Measurements from ENCODE around the gene KCTD18. TPM values are rescaled to one million over a fixed set of nuclear protein-coding genes. Genes with fewer than 3 reads are reported as not detected.

The KCTD18 gene
- total and polyA plus RNA-seq, 10 of the 15 experiments (the other 5 are each of a cell fraction or from before 2014, with no cell fraction given) = 1.4 to 16.9 (median 12.5) TPM

- FAIRE-seq = no peak
- CTCF ChIA-PET = interaction anchor here (0.8 to 2.2 kb wide), 5 partner anchors 12 to 487 kb away, joined by 3 to 15 read pairs (median 7); no protein-coding TSS in a partner anchor
Observed at GRCh38 chr2:200466425-200467418, 43.1 kb downstream of the KCTD18 start.

DNA sequence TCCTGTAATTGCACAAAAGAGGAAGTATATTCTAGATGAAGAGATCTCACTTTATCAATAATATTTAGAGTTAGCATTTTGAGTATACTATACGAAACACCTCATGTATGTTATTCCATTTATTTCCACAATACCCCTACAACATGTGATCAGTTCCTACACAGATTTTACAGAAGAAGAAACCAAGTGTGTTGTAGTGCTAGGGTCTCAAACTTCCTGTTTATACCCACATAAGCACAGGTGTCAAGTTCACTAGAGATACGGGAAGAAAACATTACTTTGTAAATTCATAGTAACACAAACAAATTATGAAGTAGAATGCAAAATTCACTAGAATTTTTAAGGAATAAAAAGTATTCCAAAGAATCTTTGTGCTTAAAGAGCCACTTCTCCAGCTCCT, 46.4 kb downstream of the KCTD18 start:
- Histone ChIP-seq H3K4me1 (ENCODE audit: control insufficient read depth, insufficient read depth, low read length) (no peaks in the 10 kb centered on the region), H3K9me3 (replicated peaks; ENCODE audit: control insufficient read depth, insufficient read depth, low read length) (no peaks in the 10 kb centered on the region), H4K20me1 (ENCODE audit: control insufficient read depth, insufficient read depth) (no peaks in the 10 kb centered on the region), H3K79me2 (ENCODE audit: control insufficient read depth, insufficient read depth, low read length) (no peaks in the 10 kb centered on the region), H3K36me3 (ENCODE audit: control insufficient read depth in 2 of 2, insufficient read depth in 2 of 2, low read length in 1 of 2) (peaks cover 0 to 4% of the 10 kb centered on the region in 2 experiments; a peak in 2 of 4 replicates), H3K4me2 (ENCODE audit: control insufficient read depth, insufficient read depth) (no peak overlapping the region), H3K4me3 (no peak overlapping the region), H3K27me3 (replicated peaks in 1 of 2; ENCODE audit: control insufficient read depth in 2 of 2, insufficient read depth in 2 of 2, low read length in 1 of 2) (no peaks in the 10 kb centered on the region), H2AFZ (ENCODE audit: control insufficient read depth, low read depth, low read length) (no peak overlapping the region), H3K9ac (ENCODE audit: control insufficient read depth, insufficient read depth, low read length) (no peak overlapping the region), H3K27ac (ENCODE audit: control insufficient read depth, insufficient read depth) (no peak overlapping the region)
- in situ Hi-C loops (cut with MboI) = no loop called here
- ChIA-PET CTCF (interaction anchor here (1.0 to 2.6 kb wide), 2 partner anchors 9 to 18 kb away, joined by 3 to 13 read pairs; no protein-coding TSS in a partner anchor), RAD21 (ENCODE audit: unreplicated experiment) (no interaction called here), POLR2A (interaction anchor here (0.6 kb wide), 1 partner anchor 389 kb away, joined by 3 read pairs; no protein-coding TSS in a partner anchor), SMC1A (ENCODE audit: uncharacterized antibody, unreplicated experiment) (interaction anchor here (0.7 to 1.6 kb wide), 2 partner anchors 9 to 90 kb away, joined by 3 to 5 read pairs; no protein-coding TSS in a partner anchor)
- intact Hi-C loops (cut with micrococcal nuclease; ENCODE audit: unreplicated experiment) = no loop called here
- DNase-seq (ENCODE audit: low read depth, low spot score) (no peak), ATAC-seq (no peak), FAIRE-seq (no peak)
- WGBS (ENCODE audit: insufficient coverage, insufficient replicate concordance, low lambda C conversion rate, missing lambda C conversion rate) = 77% methylated on average over 2 of the region's 2 CpGs
- TF ChIP-seq CHD2 (IDR thresholded peaks at IDR 0.05; ENCODE audit: borderline replicate concordance, low read depth, low read length) = no peak
- no peak for TF ChIP-seq NR2C2 (IDR thresholded peaks at IDR 0.05; ENCODE audit: borderline replicate concordance, control insufficient read depth, insufficient read length, low read depth)
- TF ChIP-seq ATF7 (IDR thresholded peaks at IDR 0.05; ENCODE audit: low read depth) = no peak
- TF ChIP-seq, protein P1, sequence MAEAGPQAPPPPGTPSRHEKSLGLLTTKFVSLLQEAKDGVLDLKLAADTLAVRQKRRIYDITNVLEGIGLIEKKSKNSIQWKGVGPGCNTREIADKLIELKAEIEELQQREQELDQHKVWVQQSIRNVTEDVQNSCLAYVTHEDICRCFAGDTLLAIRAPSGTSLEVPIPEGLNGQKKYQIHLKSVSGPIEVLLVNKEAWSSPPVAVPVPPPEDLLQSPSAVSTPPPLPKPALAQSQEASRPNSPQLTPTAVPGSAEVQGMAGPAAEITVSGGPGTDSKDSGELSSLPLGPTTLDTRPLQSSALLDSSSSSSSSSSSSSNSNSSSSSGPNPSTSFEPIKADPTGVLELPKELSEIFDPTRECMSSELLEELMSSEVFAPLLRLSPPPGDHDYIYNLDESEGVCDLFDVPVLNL (IDR thresholded peaks at IDR 0.05; ENCODE audit: low read depth, low read length) = no peak
- no peak for TF ChIP-seq MTA3 (IDR thresholded peaks at IDR 0.05; ENCODE audit: borderline replicate concordance, low read length)
- no peak for TF ChIP-seq GATAD2B (conservative IDR thresholded peaks at IDR 0.05; ENCODE audit: low read depth)
- TF ChIP-seq POU2F2 (IDR thresholded peaks at IDR 0.05; ENCODE audit: borderline replicate concordance, low read depth, low read length) = no peak
- TF ChIP-seq NRF1 (conservative IDR thresholded peaks at IDR 0.05; ENCODE audit: low read depth, low read length) = no peak
- no peak for TF ChIP-seq MTA2 (IDR thresholded peaks at IDR 0.05; ENCODE audit: low read depth)
- BruUV-seq (replicated peaks) = no TSS peak

More at GRCh38 chr2:200466425-200467418, 43.1 kb downstream of the KCTD18 start:
- SMC1A ChIA-PET (ENCODE audit: uncharacterized antibody, unreplicated experiment) = interaction anchor here (0.7 to 2.1 kb wide), 3 partner anchors 12 to 481 kb away, joined by 4 to 11 read pairs (median 5); no protein-coding TSS in a partner anchor
- intact Hi-C loops (cut with micrococcal nuclease; ENCODE audit: unreplicated experiment) (no loop called here), in situ Hi-C loops (cut with MboI) (no loop called here)
- no peak overlapping the region for H2AFZ ChIP-seq (ENCODE audit: control insufficient read depth, low read depth, low read length)
- no peak overlapping the region for H3K4me3 ChIP-seq
- BruUV-seq (replicated peaks) = no TSS peak
- H3K9ac ChIP-seq (ENCODE audit: control insufficient read depth, insufficient read depth, low read length) = no peak overlapping the region
- H3K9me3 ChIP-seq (replicated peaks; ENCODE audit: control insufficient read depth, insufficient read depth, low read length) = no peaks in the 10 kb centered on the region
- POLR2A ChIA-PET = interaction anchor here (2.1 kb wide), 1 partner anchor 10 kb away, joined by 7 read pairs; no protein-coding TSS in a partner anchor
- RAD21 ChIA-PET (ENCODE audit: unreplicated experiment) = interaction anchor here (0.9 to 1.3 kb wide), 5 partner anchors 14 to 482 kb away, joined by 3 to 4 read pairs (median 3); no protein-coding TSS in a partner anchor
- H3K27me3 ChIP-seq (replicated peaks in 1 of 2; ENCODE audit: control insufficient read depth in 2 of 2, insufficient read depth in 2 of 2, low read length in 1 of 2) = no peaks in the 10 kb centered on the region
- H3K4me2 ChIP-seq (ENCODE audit: control insufficient read depth, insufficient read depth) = no peak overlapping the region
- WGBS (ENCODE audit: insufficient coverage, insufficient replicate concordance, low lambda C conversion rate, missing lambda C conversion rate) = 70% methylated on average over 12 of the region's 12 CpGs
- H3K79me2 ChIP-seq (ENCODE audit: control insufficient read depth, insufficient read depth, low read length) = no peaks in the 10 kb centered on the region
- H4K20me1 ChIP-seq (ENCODE audit: control insufficient read depth, insufficient read depth) = no peaks in the 10 kb centered on the region
- H3K27ac ChIP-seq (ENCODE audit: control insufficient read depth, insufficient read depth) = no peak overlapping the region
- no peak for TF ChIP-seq FOS (IDR thresholded peaks at IDR 0.05; ENCODE audit: borderline replicate concordance, extremely low read depth, insufficient read length)
- TF ChIP-seq SIX5 (IDR thresholded peaks at IDR 0.05; ENCODE audit: low read depth, low read length, severe bottlenecking) = no peak
- no peak for TF ChIP-seq SMAD1 (IDR thresholded peaks at IDR 0.05; ENCODE audit: low read depth, partially characterized antibody)
- no peak for TF ChIP-seq CHD2 (IDR thresholded peaks at IDR 0.05; ENCODE audit: borderline replicate concordance, low read depth, low read length)
- no peak for TF ChIP-seq NRF1 (conservative IDR thresholded peaks at IDR 0.05; ENCODE audit: low read depth, low read length)
- no peak for TF ChIP-seq POLR2AphosphoS2 (IDR thresholded peaks at IDR 0.05; ENCODE audit: low read depth, low read length)
- no peak for TF ChIP-seq POLR2A (IDR thresholded peaks at IDR 0.05; ENCODE audit: low read depth, low read length)
- no peak for TF ChIP-seq RB1 (IDR thresholded peaks at IDR 0.05; ENCODE audit: borderline replicate concordance)
- TF ChIP-seq DPF2 (IDR thresholded peaks at IDR 0.05) = no peak
- peaks cover 12% of the 10 kb centered on the region for H3K4me1 ChIP-seq (ENCODE audit: control insufficient read depth, insufficient read depth, low read length)
- ATAC-seq = no peak
- H3K36me3 ChIP-seq (ENCODE audit: control insufficient read depth in 2 of 2, insufficient read depth in 2 of 2, low read length in 1 of 2) = peaks cover 0 to 4% of the 10 kb centered on the region in 2 experiments; a peak in 3 of 4 replicates
- no peak for DNase-seq (ENCODE audit: low read depth, low spot score)
